CD1c-positive myeloid dendritic cell (primary cell): ENCODE data around the gene ADARB1.
A peak's percentile ranks its signal among the peaks of the same experiment; 100 is the strongest.

Experiments
- DNase-seq: peaks from one replicate; pipeline ENCODE4 v3.0.0-alpha.2; 2016; ENCODE audit errors: extremely low spot score

The ADARB1 gene

GRCh38 chr21:45226540-45227326 is 152.4 kb downstream of the ADARB1 start:
- no peak for DNase-seq

- no peak for DNase-seq
Measured at GRCh38 chr21:45227735-45228134, 153.4 kb downstream of the ADARB1 start.

GRCh38 chr21:45228171-45228641 is 153.8 kb downstream of the ADARB1 start:
- peak; percentile 29 for DNase-seq

- DNase-seq, result no peak
Measured at GRCh38 chr21:45228656-45229240, 154.4 kb downstream of the ADARB1 start.

DNA sequence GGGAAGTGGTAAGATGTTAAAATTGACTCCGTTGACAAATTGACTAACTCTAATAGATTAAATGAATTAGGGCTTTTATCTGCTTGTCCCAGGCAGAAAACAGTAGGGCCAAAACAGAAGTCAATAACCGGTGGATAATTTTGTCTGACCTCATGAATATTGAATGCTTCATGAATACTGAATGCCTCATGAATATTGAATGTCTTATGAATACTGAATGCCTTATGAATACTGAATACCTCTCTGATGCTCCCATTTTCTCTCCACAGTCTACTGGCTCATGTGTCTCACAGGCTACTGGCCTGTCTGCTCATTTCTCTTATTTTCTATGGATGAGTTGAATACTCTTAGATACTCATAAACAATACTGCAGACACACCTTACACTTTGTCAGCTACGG is 157.3 kb downstream of the ADARB1 start:
- no peak for DNase-seq

GRCh38 chr21:45234127-45234526 is 159.7 kb downstream of the ADARB1 start:
- no peak for DNase-seq

DNA sequence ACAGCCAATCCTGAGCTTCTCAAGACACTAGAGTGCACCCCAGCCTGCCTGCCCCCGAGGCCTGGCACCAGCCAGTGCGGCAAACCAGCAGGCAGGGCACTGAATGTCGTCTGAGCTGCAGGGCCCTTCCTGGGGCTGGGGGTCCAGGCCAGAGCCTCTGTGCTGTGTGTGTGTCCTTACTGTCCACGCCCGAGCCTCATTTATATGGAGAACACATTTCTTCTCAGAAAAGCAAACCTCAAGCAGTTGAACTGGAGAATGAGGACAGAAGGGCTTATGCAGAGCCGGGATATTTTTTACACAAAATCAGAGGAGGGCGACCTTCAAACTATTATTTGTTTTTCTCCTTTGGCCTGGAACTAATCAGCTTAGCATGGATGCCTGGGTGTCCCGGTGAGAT is 160.6 kb downstream of the ADARB1 start:
- no peak for DNase-seq

DNA sequence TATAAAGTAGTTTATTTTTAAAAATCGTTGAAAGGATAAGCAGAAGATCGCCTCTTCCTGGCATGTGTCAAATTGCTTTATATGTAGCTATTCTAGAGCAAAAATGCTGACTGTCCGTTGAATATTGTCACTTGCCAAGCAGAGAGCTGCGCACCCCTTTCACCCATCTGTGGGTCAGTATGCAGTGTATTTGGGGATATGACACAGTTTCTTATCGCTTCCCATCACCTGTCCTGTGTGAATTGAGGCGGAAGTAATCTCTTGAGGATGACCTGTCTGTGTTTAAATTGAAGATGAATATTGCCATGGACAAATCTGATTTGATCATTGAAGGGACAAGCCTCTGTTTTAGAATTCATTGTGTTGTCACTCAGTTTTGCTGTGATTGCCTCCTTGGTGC is 161.1 kb downstream of the ADARB1 start:
- no peak for DNase-seq

GRCh38 chr21:45236481-45236880 is 162.1 kb downstream of the ADARB1 start:
- DNase-seq, result peak; percentile 18

GRCh38 chr21:45237401-45237800 is 163.0 kb downstream of the ADARB1 start:
- DNase-seq, result no peak

DNA sequence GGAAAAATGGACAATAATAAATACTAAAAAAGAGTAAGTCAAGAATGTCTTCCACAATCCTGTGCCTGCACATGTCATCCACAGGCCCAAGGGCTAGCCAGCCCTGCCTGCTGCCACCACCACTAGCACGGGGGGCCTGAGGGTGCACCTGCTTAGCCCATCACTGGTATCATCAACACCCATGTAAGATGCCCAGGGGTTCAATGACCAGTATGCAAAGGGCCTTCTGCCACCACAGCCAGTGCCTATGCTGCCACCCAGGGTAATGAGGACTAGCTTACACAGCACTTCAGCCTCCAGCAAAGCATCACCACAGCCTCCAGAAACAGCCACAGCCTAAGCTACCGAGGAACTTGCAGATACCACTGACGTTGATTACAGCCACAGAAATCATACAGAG is 167.0 kb downstream of the ADARB1 start:
- DNase-seq, result no peak

DNA sequence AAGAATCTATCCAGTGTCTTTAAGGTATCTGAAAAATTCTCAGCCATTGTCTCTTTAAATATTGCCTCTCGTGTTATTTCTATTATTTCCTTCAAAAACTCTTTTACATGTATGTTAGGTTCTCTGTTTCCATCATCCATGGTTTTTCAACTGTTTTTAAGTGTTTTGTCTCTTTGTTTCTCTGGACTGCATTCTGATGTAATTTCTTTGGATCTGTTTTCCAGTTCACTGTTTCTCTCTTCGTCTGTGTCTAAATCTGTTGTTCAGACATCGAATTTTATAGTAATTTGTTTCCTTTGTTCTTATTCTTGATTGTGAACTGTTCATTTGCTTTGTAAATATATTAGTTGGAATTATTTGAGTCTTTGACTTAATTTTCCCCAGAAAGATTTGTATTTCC is 169.2 kb downstream of the ADARB1 start:
- no peak for DNase-seq

- DNase-seq, result no peak
Measured at GRCh38 chr21:45244799-45245340, 170.5 kb downstream of the ADARB1 start.

GRCh38 chr21:45246386-45247320 is 172.3 kb downstream of the ADARB1 start:
- DNase-seq, result no peak

DNA sequence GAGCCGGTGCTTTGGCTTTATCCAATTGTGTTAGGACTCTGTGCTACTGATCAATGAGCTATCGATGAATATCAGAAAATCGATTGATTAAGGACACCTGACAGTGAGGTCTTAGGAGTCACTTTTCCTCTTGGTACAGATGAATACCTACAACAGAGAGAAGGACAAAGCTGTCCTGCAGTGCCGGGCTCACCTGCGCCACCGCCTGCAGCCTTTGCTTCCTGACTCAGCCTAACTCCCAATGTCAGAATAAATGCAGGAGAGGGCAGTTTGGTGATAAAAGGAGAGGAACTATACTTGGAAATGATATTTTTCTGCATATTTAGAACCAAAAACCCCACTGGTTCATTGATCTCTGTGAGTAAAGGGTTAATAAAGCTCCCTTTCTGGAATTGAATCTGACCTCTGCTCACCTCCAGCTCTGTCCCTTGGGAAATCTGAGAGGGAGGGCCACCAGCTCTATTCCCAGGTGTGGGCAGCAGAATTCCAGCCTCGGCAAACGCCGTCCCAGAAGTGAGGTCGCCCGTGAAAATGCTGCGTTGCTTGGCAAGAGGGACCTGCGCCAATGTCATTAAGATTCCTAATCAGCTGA is 174.0 kb downstream of the ADARB1 start:
- DNase-seq, result no peak

- DNase-seq, result no peak
Measured at GRCh38 chr21:45248893-45249381, 174.6 kb downstream of the ADARB1 start.

- no peak for DNase-seq
Measured at GRCh38 chr21:45249626-45250025, 175.2 kb downstream of the ADARB1 start.

- DNase-seq, result no peak
Measured at GRCh38 chr21:45250272-45250671, 175.9 kb downstream of the ADARB1 start.

GRCh38 chr21:45250914-45251634 is 176.7 kb downstream of the ADARB1 start:
- DNase-seq, result no peak

GRCh38 chr21:45251635-45252447 is 177.5 kb downstream of the ADARB1 start:
- DNase-seq, result no peak
